Fibroblast of lung (primary cell): ENCODE measurements around the gene SNX8. TPM values are rescaled to one million over a fixed set of nuclear protein-coding genes. Genes with fewer than 3 reads are reported as not detected.

Source experiments
- DNase-seq, 2 donors: peaks; one replicate each; pipeline versions ENCODE4 v3.0.0 to v3.0.0-alpha.2; 2010; ENCODE audit warnings: low read depth in 2 of 2
- H2AFZ ChIP-seq: 2 replicates; pipeline ENCODE4 v1.5.1; 2012; ENCODE audit warnings: low read length, control low read depth, inconsistent platforms
- H3K27ac ChIP-seq: 2 replicates; pipeline ENCODE4 v1.5.1; 2011; ENCODE audit warnings: low read length, control low read depth; ENCODE audit not compliant: insufficient read depth
- H3K27me3 ChIP-seq: 2 replicates; pipeline ENCODE4 v1.5.1; 2011; ENCODE audit warnings: mild to moderate bottlenecking, low read length; ENCODE audit not compliant: control insufficient read depth, insufficient read depth
- H3K36me3 ChIP-seq: 2 replicates; pipeline ENCODE4 v1.5.1; 2011; ENCODE audit warnings: low read length; ENCODE audit not compliant: control insufficient read depth, insufficient read depth
- H3K4me1 ChIP-seq: 2 replicates; pipeline ENCODE4 v1.5.1; 2011; ENCODE audit warnings: low read length; ENCODE audit not compliant: control insufficient read depth, insufficient read depth; ENCODE audit errors: extremely low read depth
- H3K4me2 ChIP-seq: 2 replicates; pipeline ENCODE4 v1.5.1; 2011; ENCODE audit warnings: low read length, control low read depth; ENCODE audit not compliant: insufficient read depth; ENCODE audit errors: extremely low read depth
- H3K4me3 ChIP-seq, 4 experiments: fragments of 200-600 bp in 1 of 4; sonication (generic) in 1 of 4; replicated peaks in 1 of 4; 2 replicates each; pipeline ENCODE4 v1.5.1; 2011 to 2016; ENCODE audit warnings: low read length in 4 of 4, low read depth in 3 of 4, mild to moderate bottlenecking in 3 of 4, control low read depth in 2 of 4, inconsistent platforms in 1 of 4, mixed read lengths in 1 of 4; ENCODE audit not compliant: insufficient read depth in 1 of 4; ENCODE audit errors: control extremely low read depth in 1 of 4
- H3K79me2 ChIP-seq: 2 replicates; pipeline ENCODE4 v1.5.1; 2012; ENCODE audit warnings: mild to moderate bottlenecking, low read length, inconsistent platforms; ENCODE audit not compliant: control insufficient read depth, insufficient read depth
- H3K9ac ChIP-seq: 2 replicates; pipeline ENCODE4 v1.5.1; 2011; ENCODE audit warnings: mild to moderate bottlenecking, low read length, control low read depth; ENCODE audit not compliant: insufficient read depth
- H3K9me3 ChIP-seq: 2 replicates; pipeline ENCODE4 v1.5.1; 2012; ENCODE audit warnings: low read depth, low read length; ENCODE audit not compliant: control insufficient read depth, insufficient read depth
- H4K20me1 ChIP-seq: 2 replicates; pipeline ENCODE4 v1.5.1; 2011; ENCODE audit warnings: low read length; ENCODE audit not compliant: control insufficient read depth, insufficient read depth; ENCODE audit errors: extremely low read depth
- CTCF ChIP-seq, 2 donors: IDR thresholded peaks in 1 of 2; conservative IDR thresholded peaks in 1 of 2; 1 replicate in 1 of 2; 2 replicates in 1 of 2; pipeline ENCODE4 v1.5.1; 2011 to 2012; ENCODE audit warnings: low read length in 2 of 2, control low read depth in 1 of 2, inconsistent platforms in 1 of 2, low read depth in 1 of 2, mild to moderate bottlenecking in 1 of 2
- EZH2 ChIP-seq: IDR thresholded peaks from 2 replicates; pipeline ENCODE4 v1.5.1; 2012; ENCODE audit warnings: low read length, control low read depth, mild to moderate bottlenecking; ENCODE audit errors: missing control alignments
- polyA plus RNA-seq, 2 donors: library from polyadenylated mRNA; depleted of rRNA in 1 of 2; stranded (reverse) in 1 of 2; unstranded in 1 of 2; fragments of >200 nt; gene quantifications; 2 replicates each; pipeline ENCODE4 v1.2.1, GENCODE V29; 2011 to 2012; ENCODE audit warnings: missing spikeins in 1 of 2
- total RNA-seq: library from RNA; depleted of rRNA; stranded (reverse); fragments of >200 nt; gene quantifications from 2 replicates; pipeline ENCODE4 v1.2.1, GENCODE V29; 2014

Gene SNX8
- total and polyA plus RNA-seq, 2 donors (not counting 1 experiment from before 2014, with no cell fraction given): 13.2 to 27.4 TPM

DNA sequence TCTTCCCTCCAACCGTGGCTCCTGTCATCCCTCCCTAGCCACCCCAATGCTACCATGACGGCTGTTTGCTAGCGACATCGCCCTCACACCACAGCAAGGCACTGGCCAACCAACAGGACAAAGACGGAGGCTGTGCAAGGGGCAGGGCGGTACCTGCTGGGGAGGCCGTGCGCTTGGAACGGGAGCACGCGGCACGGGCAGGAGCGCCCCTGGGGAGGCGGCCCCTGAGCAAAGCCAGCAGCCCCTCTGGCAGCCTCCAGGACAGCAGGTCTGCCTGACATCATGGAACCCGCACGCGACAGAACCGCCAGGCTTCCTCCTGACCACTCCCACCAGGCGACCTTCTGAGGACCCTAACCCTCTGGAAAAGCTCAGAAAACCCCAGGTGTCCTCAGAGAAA, 94.2 kb downstream of the SNX8 start:
- H3K4me3 ChIP-seq: no peak overlapping the region
- no peak overlapping the region for H2AFZ ChIP-seq
- H3K27ac ChIP-seq: no peak overlapping the region
- H3K4me2 ChIP-seq: no peak overlapping the region
- no peaks in the 10 kb centered on the region for H3K9me3 ChIP-seq
- H3K79me2 ChIP-seq: no peaks in the 10 kb centered on the region
- H3K4me1 ChIP-seq: no peaks in the 10 kb centered on the region
- no peaks in the 10 kb centered on the region for H3K27me3 ChIP-seq
- no peaks in the 10 kb centered on the region for H4K20me1 ChIP-seq
- H3K9ac ChIP-seq: no peak overlapping the region
- peaks cover 3% of the 10 kb centered on the region for H3K36me3 ChIP-seq
- TF ChIP-seq CTCF (conservative IDR thresholded peaks at IDR 0.05 in 1 of 2, IDR thresholded peaks at IDR 0.05 in 1 of 2; ENCODE audit: low read depth in 1 of 2, low read length in 2 of 2) (no peak), EZH2 (no peak)
- no peak for DNase-seq

DNA sequence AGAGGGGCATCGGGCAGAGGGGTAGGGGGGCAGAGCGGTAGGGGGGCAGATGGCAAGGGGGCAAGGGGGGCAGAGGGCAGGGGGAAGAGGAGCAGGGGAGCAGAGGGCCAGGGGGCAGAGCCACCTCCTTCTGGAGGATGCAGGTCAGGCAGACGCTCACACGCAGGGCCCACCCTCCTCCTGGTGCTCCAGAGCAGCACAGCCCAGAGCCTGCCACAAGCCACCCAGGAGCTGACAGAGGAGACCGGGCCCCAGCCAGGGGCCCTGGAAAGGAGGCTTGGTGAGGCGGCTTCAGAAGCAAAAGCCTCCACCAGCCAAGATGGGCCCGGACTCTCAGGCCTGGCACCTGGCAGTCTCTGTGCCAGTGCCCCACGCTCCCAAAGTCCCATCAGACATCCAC, 94.6 kb downstream of the SNX8 start:
- Histone ChIP-seq H4K20me1 (no peaks in the 10 kb centered on the region), H3K27me3 (no peaks in the 10 kb centered on the region), H2AFZ (no peak overlapping the region), H3K79me2 (no peaks in the 10 kb centered on the region), H3K9me3 (no peaks in the 10 kb centered on the region), H3K4me3 (no peak overlapping the region), H3K4me2 (no peak overlapping the region), H3K4me1 (no peaks in the 10 kb centered on the region), H3K27ac (no peak overlapping the region), H3K36me3 (peaks cover 1% of the 10 kb centered on the region), H3K9ac (no peak overlapping the region)
- TF ChIP-seq CTCF (conservative IDR thresholded peaks at IDR 0.05 in 1 of 2, IDR thresholded peaks at IDR 0.05 in 1 of 2; ENCODE audit: low read depth in 1 of 2, low read length in 2 of 2) (no peak), EZH2 (no peak)
- DNase-seq: no peak

- Histone ChIP-seq H3K27ac (no peak overlapping the region), H3K4me3 (no peak overlapping the region), H4K20me1 (no peaks in the 10 kb centered on the region), H3K36me3 (peaks cover 1% of the 10 kb centered on the region), H3K79me2 (no peaks in the 10 kb centered on the region), H2AFZ (no peak overlapping the region), H3K4me2 (no peak overlapping the region), H3K9ac (no peak overlapping the region), H3K27me3 (no peaks in the 10 kb centered on the region), H3K4me1 (no peaks in the 10 kb centered on the region), H3K9me3 (no peaks in the 10 kb centered on the region)
- no peak for DNase-seq
- TF ChIP-seq CTCF (conservative IDR thresholded peaks at IDR 0.05 in 1 of 2, IDR thresholded peaks at IDR 0.05 in 1 of 2; ENCODE audit: low read depth in 1 of 2, low read length in 2 of 2) (no peak), EZH2 (no peak)
Measured at GRCh38 chr7:2219136-2219535, 95.1 kb downstream of the SNX8 start.
